Measurements from ENCODE around the gene PRR9.

- TF ChIP-seq CTCF (IDR thresholded peaks at IDR 0.05) (no peak), POLR2A (IDR thresholded peaks at IDR 0.05) (no peak)
Observed at GRCh38 chr1:153203130-153203529, 14.3 kb upstream of the PRR9 start, which contains the start of gene LELP1.
